ENCODE data around the gene RGMB. TPM values are rescaled to one million over a fixed set of nuclear protein-coding genes. Genes with fewer than 3 reads are reported as not detected.

The RGMB gene
- total RNA-seq, 2 donors from 2014 or later: 21.0 to 21.8 TPM

- intact Hi-C loops (cut with DNase I): no loop called here
- no peaks in the 10 kb centered on the region for H3K36me3 ChIP-seq (replicated peaks in 1 of 2; ENCODE audit: insufficient read depth in 1 of 2, low read depth in 2 of 2)
- WGBS, 2 donors: 75 to 79% methylated on average over 4 of the region's 4 CpGs
- DNase-seq: no peak
- no peaks in the 10 kb centered on the region for H3K27me3 ChIP-seq
- TF ChIP-seq CTCF (IDR thresholded peaks at IDR 0.05): no peak
- TF ChIP-seq POLR2A (IDR thresholded peaks at IDR 0.05): no peak
- H3K9me3 ChIP-seq: no peaks in the 10 kb centered on the region
- no peak overlapping the region for H3K27ac ChIP-seq
- no peaks in the 10 kb centered on the region for H3K4me1 ChIP-seq
- ATAC-seq: no peak
- no peak overlapping the region for H3K4me3 ChIP-seq
These were observed 20.0 kb upstream of the RGMB start for GRCh38 chr5:98753507-98753906.

GRCh38 chr5:98755406-98755805, 18.1 kb upstream of the RGMB start:
- no peaks in the 10 kb centered on the region for H3K36me3 ChIP-seq (replicated peaks in 1 of 2; ENCODE audit: insufficient read depth in 1 of 2, low read depth in 2 of 2)
- no peaks in the 10 kb centered on the region for H3K4me1 ChIP-seq
- no peak overlapping the region for H3K27ac ChIP-seq
- 61 to 64% methylated on average over 3 of the region's 3 CpGs for WGBS, 2 donors
- DNase-seq (no peak), ATAC-seq (no peak)
- no peaks in the 10 kb centered on the region for H3K27me3 ChIP-seq
- intact Hi-C loops (cut with DNase I): no loop called here
- H3K9me3 ChIP-seq: no peaks in the 10 kb centered on the region
- H3K4me3 ChIP-seq: no peak overlapping the region
- TF ChIP-seq POLR2A (IDR thresholded peaks at IDR 0.05) (no peak), CTCF (IDR thresholded peaks at IDR 0.05) (no peak)

- no peaks in the 10 kb centered on the region for H3K27me3 ChIP-seq
- intact Hi-C loops (cut with DNase I): no loop called here
- DNase-seq (no peak), ATAC-seq (no peak)
- H3K36me3 ChIP-seq (replicated peaks in 1 of 2; ENCODE audit: insufficient read depth in 1 of 2, low read depth in 2 of 2): no peaks in the 10 kb centered on the region
- no peak overlapping the region for H3K4me3 ChIP-seq
- H3K27ac ChIP-seq: no peak overlapping the region
- H3K4me1 ChIP-seq: no peaks in the 10 kb centered on the region
- WGBS, 2 donors: 82 to 89% methylated on average over 2 of the region's 2 CpGs
- no peaks in the 10 kb centered on the region for H3K9me3 ChIP-seq
- no peak for TF ChIP-seq POLR2A (IDR thresholded peaks at IDR 0.05)
- no peak for TF ChIP-seq CTCF (IDR thresholded peaks at IDR 0.05)
These were observed 15.5 kb upstream of the RGMB start for GRCh38 chr5:98757978-98758377.

GRCh38 chr5:98763001-98763630, 10.3 kb upstream of the RGMB start:
- no peaks in the 10 kb centered on the region for H3K27me3 ChIP-seq
- intact Hi-C loops (cut with DNase I): no loop called here
- no peak overlapping the region for H3K4me3 ChIP-seq
- no peaks in the 10 kb centered on the region for H3K36me3 ChIP-seq (replicated peaks in 1 of 2; ENCODE audit: insufficient read depth in 1 of 2, low read depth in 2 of 2)
- no peaks in the 10 kb centered on the region for H3K4me1 ChIP-seq
- ATAC-seq: no peak
- no peak overlapping the region for H3K27ac ChIP-seq
- DNase-seq: no peak
- no peaks in the 10 kb centered on the region for H3K9me3 ChIP-seq
- TF ChIP-seq CTCF (IDR thresholded peaks at IDR 0.05) (no peak), POLR2A (IDR thresholded peaks at IDR 0.05) (no peak)
- 82 to 87% methylated on average over 6 of the region's 6 CpGs for WGBS, 2 donors

GRCh38 chr5:98765815-98766214, 7.6 kb upstream of the RGMB start:
- no peaks in the 10 kb centered on the region for H3K27me3 ChIP-seq
- TF ChIP-seq POLR2A (IDR thresholded peaks at IDR 0.05) (no peak), CTCF (IDR thresholded peaks at IDR 0.05) (no peak)
- intact Hi-C loops (cut with DNase I): no loop called here
- no peak overlapping the region for H3K4me3 ChIP-seq
- H3K4me1 ChIP-seq: no peaks in the 10 kb centered on the region
- no peaks in the 10 kb centered on the region for H3K9me3 ChIP-seq
- no peaks in the 10 kb centered on the region for H3K36me3 ChIP-seq (replicated peaks in 1 of 2; ENCODE audit: insufficient read depth in 1 of 2, low read depth in 2 of 2)
- ATAC-seq (no peak), DNase-seq (no peak)
- 89 to 92% methylated on average over 4 of the region's 4 CpGs for WGBS, 2 donors
- H3K27ac ChIP-seq: no peak overlapping the region
